IPS DF 6.9 (cell line): ENCODE measurements around the gene TECR.
A peak's percentile ranks its signal among the peaks of the same experiment; 100 is the strongest.

ENCODE experiments used
- DNase-seq: peaks from one replicate; pipeline ENCODE4 v3.0.0-alpha.2; 2013; ENCODE audit warnings: low read depth, low spot score
- H3K27ac ChIP-seq: one replicate; pipeline ENCODE4 v1.5.1; 2013; ENCODE audit warnings: low read length, control low read depth
- H3K27me3 ChIP-seq: 2 replicates; pipeline ENCODE4 v1.6.1; 2013; ENCODE audit warnings: mild to moderate bottlenecking, low read length; ENCODE audit not compliant: control insufficient read depth, insufficient read depth
- H3K36me3 ChIP-seq: 2 replicates; pipeline ENCODE4 v1.6.1; 2013; ENCODE audit warnings: low read length; ENCODE audit not compliant: control insufficient read depth, insufficient read depth
- H3K4me1 ChIP-seq: 2 replicates; pipeline ENCODE4 v1.6.1; 2013; ENCODE audit warnings: low read length; ENCODE audit not compliant: control insufficient read depth, insufficient read depth
- H3K4me3 ChIP-seq: 2 replicates; pipeline ENCODE4 v1.5.1; 2013; ENCODE audit warnings: mild to moderate bottlenecking, low read length
- H3K9me3 ChIP-seq: 2 replicates; pipeline ENCODE4 v1.6.1; 2013; ENCODE audit warnings: low read length, inconsistent platforms; ENCODE audit not compliant: control insufficient read depth, insufficient read depth
- WGBS: extraction: QIAGEN DNeasy Blood & Tissue Kit; methylation state at CpG from one replicate; pipeline ENCODE4 v1.1.7; 2013; ENCODE audit warnings: mixed read lengths, missing lambda C conversion rate; ENCODE audit not compliant: insufficient read length, insufficient coverage; 5-methylcytosine and 5-hydroxymethylcytosine counted together

Gene TECR, protein sequence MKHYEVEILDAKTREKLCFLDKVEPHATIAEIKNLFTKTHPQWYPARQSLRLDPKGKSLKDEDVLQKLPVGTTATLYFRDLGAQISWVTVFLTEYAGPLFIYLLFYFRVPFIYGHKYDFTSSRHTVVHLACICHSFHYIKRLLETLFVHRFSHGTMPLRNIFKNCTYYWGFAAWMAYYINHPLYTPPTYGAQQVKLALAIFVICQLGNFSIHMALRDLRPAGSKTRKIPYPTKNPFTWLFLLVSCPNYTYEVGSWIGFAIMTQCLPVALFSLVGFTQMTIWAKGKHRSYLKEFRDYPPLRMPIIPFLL

DNA sequence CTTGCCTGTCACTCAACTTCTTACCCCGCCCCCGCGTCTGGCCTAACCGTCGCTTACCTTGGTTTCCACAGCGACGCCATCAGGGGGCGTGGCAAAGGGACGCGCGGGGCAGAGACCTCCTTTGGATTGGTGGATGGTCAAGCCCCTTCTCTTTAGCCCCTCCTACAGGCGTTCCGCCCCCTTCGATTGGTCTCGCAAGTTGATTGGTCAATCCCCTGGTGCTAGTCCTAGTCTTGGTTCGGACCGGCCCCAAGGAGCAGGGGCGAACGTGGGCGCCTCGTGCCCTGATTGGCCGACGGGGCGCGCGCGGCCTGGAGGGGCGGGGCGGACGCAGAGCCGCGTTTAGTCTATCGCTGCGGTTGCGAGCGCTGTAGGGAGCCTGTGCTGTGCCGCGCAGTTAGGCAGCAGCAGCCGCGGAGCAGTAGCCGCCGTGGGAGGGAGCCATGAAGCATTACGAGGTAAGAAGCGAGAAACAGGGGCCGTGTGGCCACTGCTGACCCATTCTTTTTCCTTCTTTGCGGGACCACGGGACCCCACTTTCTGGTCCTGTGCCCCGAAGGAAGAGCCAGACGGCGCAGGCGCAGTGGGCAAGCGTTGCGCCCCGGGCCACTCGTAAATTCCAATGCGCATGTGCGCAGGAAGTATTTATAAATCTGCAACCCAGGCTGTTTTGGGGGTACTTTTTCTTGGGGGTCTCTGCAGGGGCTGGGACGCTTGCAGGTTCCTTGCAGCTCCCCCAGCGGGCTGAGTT is at the start of gene TECR:
Gene TECR (plus strand): TSS at position 341 of the 751 bp plus-strand sequence. CDS start 103 bp downstream, at position 444.
- DNase-seq: peak; percentile 99
- peak within 1 kb of the TSS; percentile 58; the same call in 1 of the 2 replicates for H3K4me3 ChIP-seq
- H3K36me3 ChIP-seq: no peaks in the 10 kb centered on the region
- H3K9me3 ChIP-seq: no peaks in the 10 kb centered on the region
- no peaks in the 10 kb centered on the region for H3K4me1 ChIP-seq
- no peak within 1 kb of the TSS for H3K27ac ChIP-seq
- no peaks in the 10 kb centered on the region for H3K27me3 ChIP-seq
- no CpG with 5 or more reads among the region's 59 CpGs for WGBS

DNA sequence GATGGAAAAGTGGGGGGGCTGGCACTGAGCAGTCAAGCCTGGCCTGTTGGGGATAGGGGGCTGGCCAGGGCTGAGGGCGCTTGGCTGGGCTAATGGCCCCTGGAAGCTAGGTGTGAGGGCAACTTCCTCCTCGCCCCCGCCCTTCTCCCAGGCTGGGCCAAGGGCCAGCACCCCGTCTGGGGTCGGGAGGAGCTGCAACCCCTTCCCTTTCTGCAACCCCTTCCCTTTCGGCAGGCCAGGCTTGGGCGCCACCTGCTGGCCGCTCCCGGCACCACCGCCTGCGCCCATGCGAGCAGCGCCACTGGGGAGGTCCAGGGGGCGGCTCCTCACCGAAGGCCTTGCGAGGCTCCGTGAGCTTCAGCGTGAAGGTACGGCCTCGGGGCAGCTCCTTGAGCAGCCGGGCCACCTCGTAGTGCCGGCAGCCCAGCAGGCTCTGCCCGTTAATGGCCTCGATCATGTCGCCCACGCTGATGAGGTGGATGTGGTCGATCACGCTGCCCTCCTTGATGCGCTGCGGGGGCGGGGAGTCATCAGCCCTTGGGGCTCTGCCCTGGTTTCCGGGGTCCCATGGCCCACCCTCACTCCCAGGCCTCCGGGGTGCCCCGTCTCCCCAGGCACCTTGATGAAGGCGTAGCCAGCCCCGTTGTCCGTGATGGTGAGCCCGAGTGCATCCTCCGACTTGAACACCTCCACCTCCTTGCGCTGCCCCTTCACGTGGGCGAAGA is 49.3 kb upstream of the TECR start:
- H3K9me3 ChIP-seq: no peaks in the 10 kb centered on the region
- no CpG with 5 or more reads among the region's 43 CpGs for WGBS
- no peaks in the 10 kb centered on the region for H3K27me3 ChIP-seq
- H3K36me3 ChIP-seq: peaks cover 9% of the 10 kb centered on the region; the same call in 1 of the 2 replicates
- no peak overlapping the region for H3K4me3 ChIP-seq
- peak; percentile 66 for DNase-seq
- no peak overlapping the region for H3K27ac ChIP-seq
- peaks cover 3% of the 10 kb centered on the region; the same call in 1 of the 2 replicates for H3K4me1 ChIP-seq

DNA sequence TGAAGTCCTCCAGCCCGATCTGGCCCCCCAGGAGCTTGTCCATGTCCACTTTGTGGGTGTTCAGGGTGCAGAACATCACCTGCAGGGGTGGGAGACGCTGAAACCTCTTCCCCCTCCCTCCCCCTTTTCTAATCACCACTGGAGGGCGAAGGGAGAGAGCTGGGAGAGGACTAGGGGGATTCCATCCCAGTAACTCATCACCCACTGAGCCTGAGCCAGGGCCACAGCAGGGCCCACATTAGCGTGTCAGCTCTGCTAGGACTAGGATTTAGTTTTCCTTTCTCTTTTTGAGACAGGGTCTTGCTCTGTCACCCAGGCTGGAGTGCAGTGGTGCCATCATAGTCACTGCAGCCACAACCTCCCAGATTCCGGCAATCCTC is 48.7 kb upstream of the TECR start:
- no peaks in the 10 kb centered on the region for H3K27me3 ChIP-seq
- peaks cover 3% of the 10 kb centered on the region for H3K4me1 ChIP-seq
- whole genome bisulfite sequencing: no CpG with 5 or more reads among the region's 5 CpGs
- DNase-seq: no peak
- peaks cover 9% of the 10 kb centered on the region; the same call in 1 of the 2 replicates for H3K36me3 ChIP-seq
- no peaks in the 10 kb centered on the region for H3K9me3 ChIP-seq
- H3K4me3 ChIP-seq: no peak overlapping the region
- no peak overlapping the region for H3K27ac ChIP-seq

DNA sequence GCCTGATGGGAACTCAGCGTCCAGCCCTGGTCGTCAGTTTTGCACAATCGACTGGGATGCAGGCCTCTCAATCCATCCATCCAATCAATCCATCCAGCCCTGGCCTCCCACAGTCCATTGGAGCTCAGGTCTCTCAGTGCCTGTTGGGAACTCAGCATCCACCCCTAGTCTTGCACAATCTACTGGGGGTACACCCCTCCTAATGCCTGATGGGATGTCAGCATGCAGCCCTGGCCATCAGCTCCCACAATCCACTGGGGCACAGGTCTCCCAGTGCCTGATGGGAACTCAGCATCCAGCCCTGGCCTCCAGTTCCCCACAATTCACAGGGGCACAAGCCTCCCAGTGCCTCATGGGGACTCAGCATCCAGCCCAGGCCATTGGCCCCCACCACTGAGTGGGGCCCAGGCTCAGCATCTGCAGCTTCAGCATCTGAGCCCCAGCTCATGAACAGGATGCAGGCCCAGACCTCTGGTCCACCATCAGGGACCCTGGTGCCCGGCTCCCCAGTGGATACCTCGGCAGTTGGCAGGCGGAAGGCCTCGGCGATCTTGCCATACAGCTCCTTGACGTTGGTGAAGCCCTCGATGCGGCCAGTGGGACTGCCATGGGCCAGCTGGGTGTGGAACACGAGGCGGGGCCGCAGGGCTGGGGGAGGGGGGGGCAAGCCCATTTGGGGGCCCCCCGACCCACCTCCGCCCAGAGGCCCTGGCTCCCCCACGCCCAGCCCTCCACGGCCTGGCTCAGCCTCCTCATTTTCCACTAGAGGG is 47.0 kb upstream of the TECR start:
- no peaks in the 10 kb centered on the region for H3K27me3 ChIP-seq
- H3K4me3 ChIP-seq: no peak overlapping the region
- DNase-seq: no peak
- no peaks in the 10 kb centered on the region for H3K9me3 ChIP-seq
- H3K27ac ChIP-seq: no peak overlapping the region
- H3K4me1 ChIP-seq: peaks cover 2% of the 10 kb centered on the region; the same call in 1 of the 2 replicates
- WGBS: no CpG with 5 or more reads among the region's 18 CpGs
- peaks cover 9% of the 10 kb centered on the region; the same call in 1 of the 2 replicates for H3K36me3 ChIP-seq

DNA sequence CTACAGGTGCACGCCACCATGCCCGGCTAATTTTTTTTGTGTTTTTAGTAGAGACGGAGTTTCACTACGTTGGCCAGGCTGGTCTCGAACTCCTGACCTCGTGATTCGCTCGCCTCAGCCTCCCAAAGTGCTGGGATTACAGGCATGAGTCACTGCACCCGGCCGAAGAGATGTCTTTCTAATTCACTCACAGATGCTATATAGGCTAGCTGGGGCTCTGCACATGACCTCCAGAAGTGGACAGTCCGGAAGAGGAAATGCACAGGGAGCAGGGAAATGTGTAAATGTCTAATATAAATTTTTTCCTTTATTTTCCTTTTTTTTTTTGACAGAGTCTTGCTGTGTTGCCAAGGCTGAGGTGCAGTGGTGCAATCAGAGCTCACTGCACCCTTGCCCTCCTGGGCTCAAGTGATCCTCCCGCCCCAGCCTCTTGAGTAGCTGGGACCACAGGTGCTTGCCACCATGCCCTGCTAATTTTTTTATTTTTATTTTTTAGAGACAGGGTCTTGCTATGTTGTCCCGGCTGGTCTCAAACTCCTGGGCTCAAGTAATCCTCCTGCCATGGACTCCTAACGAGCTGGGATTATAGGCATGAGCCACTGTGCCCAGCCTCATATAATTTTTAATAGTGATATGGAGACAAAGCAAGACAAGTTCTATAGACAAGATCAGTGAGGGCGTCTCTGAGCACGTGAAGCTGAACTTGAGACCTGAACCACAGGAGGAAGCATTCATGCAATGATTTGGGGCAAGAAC is 41.8 kb upstream of the TECR start:
- no peaks in the 10 kb centered on the region; the same call in 1 of the 2 replicates for H3K4me1 ChIP-seq
- H3K9me3 ChIP-seq: no peaks in the 10 kb centered on the region
- no peaks in the 10 kb centered on the region for H3K27me3 ChIP-seq
- H3K4me3 ChIP-seq: no peak overlapping the region
- H3K36me3 ChIP-seq: no peaks in the 10 kb centered on the region; the same call in 1 of the 2 replicates
- no peak for DNase-seq
- H3K27ac ChIP-seq: no peak overlapping the region
- WGBS: no CpG with 5 or more reads among the region's 16 CpGs

DNA sequence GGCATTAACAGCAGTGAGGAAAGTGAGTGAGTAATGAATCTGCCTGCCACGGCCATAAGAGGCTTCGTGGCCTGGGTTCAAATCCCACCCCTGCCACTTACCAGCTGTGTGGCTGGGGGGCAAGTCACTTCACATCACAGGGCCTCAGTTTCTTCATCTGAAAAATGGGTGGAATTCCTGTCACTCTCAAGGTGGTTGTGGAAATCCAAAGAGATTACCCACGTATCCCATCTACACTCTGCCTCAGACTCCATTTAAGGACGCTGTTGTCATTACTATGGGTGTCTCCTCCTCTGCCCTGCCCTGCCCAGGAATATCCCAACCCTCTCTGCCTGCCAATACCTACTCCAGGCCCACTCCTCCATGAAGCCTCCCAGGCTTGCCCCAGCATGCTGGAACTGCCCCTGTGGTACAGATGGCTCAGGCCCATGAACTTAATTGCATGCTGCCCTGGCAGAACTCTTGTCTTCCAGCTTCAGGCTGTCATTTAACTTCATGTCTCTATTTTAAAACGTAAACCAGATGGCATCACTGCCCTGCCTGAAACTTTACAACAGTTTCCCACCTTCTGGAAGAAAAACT is 36.5 kb upstream of the TECR start:
- Histone ChIP-seq H3K4me3 (no peak overlapping the region), H3K9me3 (no peaks in the 10 kb centered on the region), H3K27me3 (no peaks in the 10 kb centered on the region), H3K4me1 (peaks cover 2% of the 10 kb centered on the region; the same call in 1 of the 2 replicates), H3K36me3 (no peaks in the 10 kb centered on the region; the same call in 1 of the 2 replicates), H3K27ac (no peak overlapping the region)
- DNase-seq: no peak
- WGBS: no CpG with 5 or more reads among the region's 5 CpGs

DNA sequence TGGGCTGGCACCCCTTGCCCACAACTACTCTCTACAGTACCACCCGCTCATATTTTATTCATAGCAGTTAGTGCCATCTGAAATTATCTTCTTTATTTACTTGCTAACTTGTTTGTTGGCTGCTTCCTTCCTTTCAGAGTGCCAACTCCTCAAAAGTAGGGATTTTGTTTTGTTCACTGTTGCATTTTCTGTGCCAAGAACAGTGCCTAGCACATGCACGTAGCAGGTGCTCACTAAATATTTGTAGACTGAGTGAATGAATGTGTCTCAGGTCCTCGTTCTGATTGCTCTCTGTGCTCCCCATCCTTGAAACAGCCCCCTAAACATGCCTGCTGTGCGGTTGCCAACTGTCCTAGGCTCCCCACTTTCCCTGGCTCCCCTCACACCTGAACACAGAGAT is 35.0 kb upstream of the TECR start:
- Histone ChIP-seq H3K9me3 (no peaks in the 10 kb centered on the region), H3K36me3 (no peaks in the 10 kb centered on the region), H3K27ac (no peak overlapping the region), H3K4me3 (no peak overlapping the region), H3K4me1 (peaks cover 2% of the 10 kb centered on the region; the same call in 1 of the 2 replicates), H3K27me3 (no peaks in the 10 kb centered on the region)
- WGBS: no CpG with 5 or more reads among the region's 4 CpGs
- no peak for DNase-seq

DNA sequence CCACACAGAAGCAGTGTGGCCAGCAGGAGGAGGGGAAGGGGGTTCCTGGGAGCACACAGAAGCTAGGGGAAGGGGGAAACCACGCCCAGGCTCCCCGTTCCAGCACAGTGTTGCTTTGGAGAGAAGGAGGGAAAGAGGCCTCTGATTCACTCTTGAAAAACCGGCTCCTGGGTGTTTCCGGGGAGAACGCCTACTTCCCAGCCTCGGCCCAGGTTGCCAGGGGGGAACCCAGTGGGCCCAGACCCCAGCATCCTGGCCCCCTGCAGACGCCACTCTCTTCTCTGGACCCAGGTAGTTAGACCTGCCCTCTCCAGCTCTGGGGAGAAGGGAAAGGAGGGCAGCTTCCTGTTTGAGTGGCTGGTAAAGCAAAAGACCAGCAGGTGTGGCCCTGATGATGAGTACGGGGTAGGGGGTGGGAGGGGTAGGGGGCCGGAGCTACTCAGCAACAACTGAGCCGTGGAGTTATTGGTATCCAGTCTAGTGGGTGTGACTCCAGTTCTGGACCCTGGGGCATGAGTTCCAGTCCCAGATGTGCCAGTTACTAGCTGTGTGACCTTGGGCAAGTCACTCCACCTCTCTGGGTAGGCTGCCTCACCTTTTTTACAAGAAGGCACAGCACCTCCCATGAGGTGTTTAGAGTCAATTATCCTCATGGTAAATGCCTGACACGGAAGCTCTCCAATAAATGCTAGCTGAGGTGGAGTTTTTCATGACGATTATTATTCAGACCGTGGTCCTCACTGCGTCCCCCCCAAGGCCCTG is 34.3 kb upstream of the TECR start:
- no peak for DNase-seq
- Histone ChIP-seq H3K4me1 (peaks cover 2% of the 10 kb centered on the region; the same call in 1 of the 2 replicates), H3K4me3 (peak overlapping the region; percentile 81), H3K36me3 (no peaks in the 10 kb centered on the region), H3K27me3 (no peaks in the 10 kb centered on the region), H3K27ac (no peak overlapping the region), H3K9me3 (no peaks in the 10 kb centered on the region)
- no CpG with 5 or more reads among the region's 14 CpGs for WGBS

DNA sequence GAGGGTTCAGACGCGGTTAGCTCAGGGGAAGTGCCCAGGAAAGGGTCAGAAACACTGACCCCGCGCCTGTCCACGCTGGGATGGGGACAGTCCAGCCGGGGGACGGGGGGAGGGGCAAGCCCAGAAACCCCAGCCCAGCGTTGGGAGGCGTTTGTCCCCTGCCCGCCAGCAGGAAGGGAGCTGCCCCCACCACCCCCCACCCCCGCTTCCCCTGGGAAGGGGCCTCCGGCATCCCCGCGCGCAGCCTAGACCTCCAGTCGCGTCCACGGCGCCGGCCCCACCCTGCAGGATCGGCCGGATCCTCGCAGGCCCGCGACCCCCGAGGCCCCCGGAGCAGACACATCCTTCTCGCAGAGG is 33.7 kb upstream of the TECR start:
- H3K27me3 ChIP-seq: no peaks in the 10 kb centered on the region
- no peak for DNase-seq
- no peak overlapping the region for H3K27ac ChIP-seq
- H3K4me3 ChIP-seq: peak overlapping the region; percentile 81
- no peaks in the 10 kb centered on the region for H3K9me3 ChIP-seq
- no peaks in the 10 kb centered on the region for H3K36me3 ChIP-seq
- no CpG with 5 or more reads among the region's 28 CpGs for WGBS
- H3K4me1 ChIP-seq: peaks cover 2% of the 10 kb centered on the region; the same call in 1 of the 2 replicates
